CD8-positive, alpha-beta memory T cell (primary cell): ENCODE data around the gene PIGV. TPM values are rescaled to one million over a fixed set of nuclear protein-coding genes. Genes with fewer than 3 reads are reported as not detected.
A peak's percentile ranks its signal among the peaks of the same experiment; 100 is the strongest.

Experiments used
- CTCF ChIA-PET: fragments of 350-600 bp; sonication (Branson Sonifier 250); formaldehyde crosslinking; loops from one replicate; lab custom pipeline; 2021; ENCODE audit warnings: antibody characterized with exemption; lab: Charles Lee
- POLR2A ChIA-PET: fragments of 350-600 bp; sonication (Branson Sonifier 250); formaldehyde crosslinking; loops from one replicate; lab custom pipeline; 2021; ENCODE audit warnings: antibody characterized with exemption; lab: Charles Lee
- DNase-seq, 5 donors: peaks; one replicate each; pipeline versions ENCODE4 v3.0.0 to v3.0.0-alpha.2; 2020 to 2022; ENCODE audit warnings: mixed read lengths in 1 of 5
- H3K27ac ChIP-seq: one replicate; pipeline ENCODE4 v1.7.0; 2013; ENCODE audit warnings: low read depth, mild to moderate bottlenecking, low read length, moderate library complexity
- H3K27me3 ChIP-seq: 2 replicates; pipeline ENCODE4 v1.7.0; 2013; ENCODE audit warnings: low read length, mild to moderate bottlenecking; ENCODE audit not compliant: insufficient read depth, poor library complexity, severe bottlenecking
- H3K36me3 ChIP-seq: 2 replicates; pipeline ENCODE4 v1.7.0; 2013; ENCODE audit warnings: mild to moderate bottlenecking, low read length, moderate library complexity; ENCODE audit not compliant: insufficient read depth
- H3K4me1 ChIP-seq: 2 replicates; pipeline ENCODE4 v1.7.0; 2013; ENCODE audit warnings: mild to moderate bottlenecking, low read length, moderate library complexity; ENCODE audit not compliant: insufficient read depth
- H3K4me3 ChIP-seq: 2 replicates; pipeline ENCODE4 v1.7.0; 2013; ENCODE audit warnings: mild to moderate bottlenecking, low read length
- H3K9me3 ChIP-seq: 2 replicates; pipeline ENCODE4 v1.7.0; 2013; ENCODE audit warnings: mild to moderate bottlenecking, low read length
- H3K27ac Mint-ChIP-seq, 8 donors: one replicate each; pipeline ENCODE4 v1.8.0; 2020 to 2021; ENCODE audit warnings: mixed read lengths in 8 of 8, mild to moderate bottlenecking in 6 of 8, inconsistent platforms in 3 of 8, moderate library complexity in 3 of 8
- H3K27me3 Mint-ChIP-seq, 2 donors: one replicate each; pipeline ENCODE4 v1.8.0; 2020 to 2021; ENCODE audit warnings: mixed read lengths in 2 of 2, mild to moderate bottlenecking in 1 of 2, moderate library complexity in 1 of 2
- H3K36me3 Mint-ChIP-seq, 3 donors: one replicate each; pipeline ENCODE4 v1.8.0; 2020 to 2021; ENCODE audit warnings: mixed read lengths in 3 of 3, inconsistent platforms in 1 of 3, mild to moderate bottlenecking in 1 of 3
- H3K4me1 Mint-ChIP-seq, 3 donors: one replicate each; pipeline ENCODE4 v1.8.0; 2020 to 2021; ENCODE audit warnings: mixed read lengths in 3 of 3, inconsistent platforms in 1 of 3, mild to moderate bottlenecking in 1 of 3
- H3K4me3 Mint-ChIP-seq, 7 donors: one replicate each; pipeline ENCODE4 v1.8.0; 2020 to 2021; ENCODE audit warnings: mixed read lengths in 7 of 7, mild to moderate bottlenecking in 6 of 7, moderate library complexity in 4 of 7, inconsistent platforms in 2 of 7
- H3K9me3 Mint-ChIP-seq, 5 donors: one replicate each; pipeline ENCODE4 v1.8.0; 2020 to 2022; ENCODE audit warnings: mixed read lengths in 5 of 5, mild to moderate bottlenecking in 3 of 5, moderate library complexity in 2 of 5, inconsistent platforms in 1 of 5
- polyA plus RNA-seq: library from polyadenylated mRNA; unstranded; fragments of 300-500 nt; fragmentation: Illumina TruSeq; gene quantifications from one replicate; pipeline ENCODE4 v1.2.3, GENCODE V29; 2021
- total RNA-seq, 2 experiments: library from RNA; stranded (reverse); gene quantifications; one replicate each; pipeline ENCODE4 v1.2.3, GENCODE V29; 2021

PIGV gene
- total RNA-seq (10 to 100 TPM; 23.6 to 24.9 TPM), polyA plus RNA-seq (19.1 TPM)

DNA sequence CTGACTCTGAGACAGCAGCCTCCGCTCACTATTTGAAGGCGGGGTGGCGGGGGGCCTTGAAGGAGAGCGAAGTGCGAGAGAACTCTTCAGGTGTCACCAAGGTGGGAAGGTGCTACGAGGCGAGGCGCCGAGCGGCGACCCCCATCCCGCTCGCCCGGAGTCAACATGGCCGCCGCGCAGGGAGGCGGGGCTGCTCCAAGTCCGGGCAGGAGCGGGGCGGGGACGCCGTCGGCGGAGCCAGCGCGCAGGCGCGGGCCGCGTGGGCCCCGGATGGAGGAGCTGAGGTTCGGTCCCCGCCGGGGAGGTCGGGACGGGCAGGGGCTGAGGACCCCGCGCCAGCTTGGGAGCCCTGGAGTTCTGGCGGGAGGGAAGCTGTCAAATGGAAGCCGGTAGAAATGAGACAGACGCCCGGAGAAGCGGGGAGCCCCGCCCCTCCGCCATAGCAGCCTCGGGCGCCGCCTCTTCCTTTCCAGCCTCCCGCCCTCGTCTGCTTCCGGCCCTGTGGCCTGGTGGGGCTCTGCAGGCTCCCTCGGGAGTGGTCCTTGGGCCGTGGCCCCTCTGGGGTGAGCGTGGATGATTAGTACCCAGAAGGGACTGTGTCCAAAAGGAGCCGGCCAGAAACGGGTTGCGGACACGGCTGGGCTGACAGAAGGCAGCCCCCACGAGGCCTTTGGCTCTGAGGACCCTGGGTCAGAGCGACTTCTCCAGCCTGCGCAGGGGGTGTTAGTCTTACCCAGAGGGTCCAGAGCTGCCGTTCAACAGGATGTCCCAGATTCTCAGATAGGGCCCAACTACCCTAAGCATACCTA lies at the start of gene PIGV:
Gene PIGV, plus strand, starts transcription at position 245 of the 809 bp plus-strand sequence. CDS start 2,866 bp downstream, outside the sequence.
- H3K4me1 ChIP-seq = peaks cover 71% of the 10 kb centered on the region
- Mint-ChIP-seq H3K36me3 (peaks cover 0 to 31% (median 0%) of the 10 kb centered on the region in 3 donors), H3K27ac (peak within 1 kb of the TSS; percentile 100), H3K4me3 (peak within 1 kb of the TSS; percentile 90 to 100 (median 100)), H3K27me3 (peaks cover 0 to 5% of the 10 kb centered on the region in 2 donors), H3K4me1 (peaks cover 73 to 87% (median 81%) of the 10 kb centered on the region in 3 donors), H3K9me3 (peaks cover 0 to 2% (median 0%) of the 10 kb centered on the region in 5 donors)
- ChIA-PET POLR2A (interaction anchor here (0.9 to 6.2 kb wide), 13 partner anchors 12 to 316 kb away, joined by 3 to 86 read pairs (median 6); partner anchors contain the start of genes ARID1A and HMGN2), CTCF (interaction anchor here (0.6 to 6.2 kb wide), 34 partner anchors 8 to 290 kb away, joined by 3 to 203 read pairs (median 6); partner anchors contain the start of gene ARID1A)
- no peaks in the 10 kb centered on the region for H3K36me3 ChIP-seq
- DNase-seq = peak; percentile 82 to 93 (median 89)
- peak within 1 kb of the TSS; percentile 92 for H3K4me3 ChIP-seq
- peak within 1 kb of the TSS; percentile 88 for H3K27ac ChIP-seq
- H3K27me3 ChIP-seq = no peaks in the 10 kb centered on the region
- H3K9me3 ChIP-seq = no peaks in the 10 kb centered on the region

DNA sequence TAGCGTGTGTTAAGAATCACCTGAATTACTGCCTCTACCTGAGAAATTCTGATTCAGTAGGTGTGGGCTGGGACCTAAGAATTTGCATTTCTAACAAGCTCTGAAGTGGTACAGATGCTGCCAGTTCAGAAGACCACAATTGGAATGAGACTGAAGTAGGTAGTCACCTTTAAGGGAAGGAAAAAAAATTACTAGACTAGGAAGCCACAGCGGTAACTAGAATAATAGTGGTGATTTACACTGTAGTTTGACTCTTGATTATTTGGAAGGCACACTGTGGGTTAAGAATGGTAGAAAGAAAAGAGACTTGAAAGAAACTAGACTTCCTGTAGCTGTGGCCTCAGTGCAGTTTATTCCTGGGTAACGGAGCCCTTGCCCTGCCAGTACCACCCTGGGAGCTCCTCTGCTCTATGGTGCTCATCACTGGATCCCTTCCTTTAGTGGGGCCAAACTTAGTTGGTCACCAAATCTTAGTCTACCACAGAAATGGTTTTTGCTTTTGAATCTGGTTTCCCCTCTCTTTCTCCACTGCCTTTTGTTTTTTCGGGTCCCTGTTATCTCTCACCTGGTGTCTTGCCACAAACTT lies 48.3 kb upstream of the PIGV start:
- Mint-ChIP-seq H3K27ac (peak overlapping the region; percentile 62 to 96 (median 90)), H3K4me1 (peaks cover 56 to 67% (median 65%) of the 10 kb centered on the region in 3 donors), H3K36me3 (peaks cover 4 to 62% (median 16%) of the 10 kb centered on the region in 3 donors), H3K9me3 (no peaks in the 10 kb centered on the region), H3K27me3 (peaks cover 0 to 2% of the 10 kb centered on the region in 2 donors), H3K4me3 (peak overlapping the region; percentile 28 to 76 (median 64))
- ChIA-PET POLR2A (interaction anchor here (1.0 to 1.6 kb wide), 2 partner anchors 41 to 47 kb away, joined by 4 to 7 read pairs; no protein-coding TSS in a partner anchor), CTCF (interaction anchor here (1.8 kb wide), 1 partner anchor 42 kb away, joined by 6 read pairs; no protein-coding TSS in a partner anchor)
- H3K27ac ChIP-seq = no peak overlapping the region
- no peaks in the 10 kb centered on the region for H3K27me3 ChIP-seq
- H3K36me3 ChIP-seq = peaks cover 22% of the 10 kb centered on the region
- peak overlapping the region; percentile 16 for H3K4me3 ChIP-seq
- H3K4me1 ChIP-seq = peaks cover 65% of the 10 kb centered on the region
- DNase-seq = peak in 1 of 5 donors; percentile 49
- H3K9me3 ChIP-seq = no peaks in the 10 kb centered on the region

DNA sequence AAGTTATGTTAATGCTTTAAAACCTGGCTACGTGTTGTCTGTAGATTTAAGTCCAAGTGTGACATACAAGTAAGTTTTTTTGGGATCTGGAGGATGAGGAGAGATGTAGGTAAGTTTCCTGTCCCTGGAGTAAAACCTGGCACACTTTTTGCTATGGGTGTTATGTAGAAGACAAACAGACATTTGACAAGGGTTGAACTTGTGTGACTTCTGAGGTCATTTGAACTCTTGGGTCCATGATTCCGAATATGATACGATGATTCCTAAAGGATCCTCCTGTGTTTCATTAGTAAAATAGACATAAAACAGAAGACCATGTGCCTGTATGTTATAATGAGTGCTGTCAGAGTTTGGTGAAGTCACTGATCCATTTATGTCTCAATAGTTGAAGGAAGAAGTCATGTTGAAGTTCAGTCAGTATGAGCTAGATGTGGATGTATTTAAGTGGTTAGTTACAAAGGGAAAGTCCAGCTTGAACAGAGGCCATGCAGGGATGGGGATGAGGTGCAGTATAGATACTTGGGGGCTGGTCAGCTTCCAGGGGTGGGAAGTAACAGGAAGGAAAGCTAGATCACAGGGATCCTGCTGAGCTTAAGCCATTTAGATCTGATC lies 47.6 kb upstream of the PIGV start:
- H3K27me3 Mint-ChIP-seq = peaks cover 0 to 2% of the 10 kb centered on the region in 2 donors
- H3K4me1 Mint-ChIP-seq = peaks cover 58 to 69% (median 67%) of the 10 kb centered on the region in 3 donors
- H3K36me3 Mint-ChIP-seq = peaks cover 4 to 62% (median 16%) of the 10 kb centered on the region in 3 donors
- peak overlapping the region; percentile 16 for H3K4me3 ChIP-seq
- H3K9me3 Mint-ChIP-seq = no peaks in the 10 kb centered on the region
- CTCF ChIA-PET = interaction anchor here (1.8 kb wide), 1 partner anchor 43 kb away, joined by 6 read pairs; no protein-coding TSS in a partner anchor
- H3K9me3 ChIP-seq = no peaks in the 10 kb centered on the region
- no peak for DNase-seq
- peaks cover 68% of the 10 kb centered on the region for H3K4me1 ChIP-seq
- peak overlapping the region; percentile 51 to 96 (median 82) for H3K27ac Mint-ChIP-seq
- H3K36me3 ChIP-seq = peaks cover 22% of the 10 kb centered on the region
- POLR2A ChIA-PET = interaction anchor here (1.0 to 1.6 kb wide), 2 partner anchors 42 to 48 kb away, joined by 4 to 7 read pairs; no protein-coding TSS in a partner anchor
- H3K27ac ChIP-seq = no peak overlapping the region
- no peaks in the 10 kb centered on the region for H3K27me3 ChIP-seq
- peak overlapping the region in 3 of 7 donors; percentile 0 to 73 (median 29) for H3K4me3 Mint-ChIP-seq

DNA sequence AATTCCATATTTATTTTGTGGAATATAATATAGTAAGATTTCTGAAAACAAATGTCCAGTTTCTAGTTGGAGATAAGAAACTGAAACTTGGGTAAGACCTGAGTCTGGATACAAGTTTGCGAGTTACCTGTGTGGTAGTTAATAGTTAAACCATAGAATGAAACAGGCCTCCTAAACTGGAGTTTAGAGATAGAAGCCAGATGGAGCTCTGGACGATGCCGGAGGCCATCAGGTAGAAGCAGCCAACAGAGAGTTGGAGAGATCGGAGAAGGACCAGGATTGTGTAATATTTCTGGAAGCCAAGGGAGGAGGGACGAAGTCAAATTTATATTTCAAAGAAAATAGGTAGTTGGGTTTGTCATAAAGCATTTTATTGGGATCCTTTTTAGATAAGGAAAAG lies 46.8 kb upstream of the PIGV start:
- ChIA-PET CTCF (interaction anchor here (1.6 to 2.0 kb wide), 2 partner anchors 48 to 49 kb away, joined by 7 to 8 read pairs; no protein-coding TSS in a partner anchor), POLR2A (interaction anchor here (5.0 kb wide), 1 partner anchor 44 kb away, joined by 23 read pairs; the partner anchor contains the start of gene ARID1A)
- no peaks in the 10 kb centered on the region for H3K27me3 ChIP-seq
- Mint-ChIP-seq H3K4me3 (no peak overlapping the region), H3K4me1 (peaks cover 60 to 70% (median 68%) of the 10 kb centered on the region in 3 donors), H3K27ac (peak overlapping the region in 7 of 8 donors; percentile 39 to 96 (median 79)), H3K9me3 (no peaks in the 10 kb centered on the region), H3K36me3 (peaks cover 0 to 60% (median 14%) of the 10 kb centered on the region in 3 donors), H3K27me3 (peaks cover 0 to 2% of the 10 kb centered on the region in 2 donors)
- DNase-seq = no peak
- no peak overlapping the region for H3K4me3 ChIP-seq
- peaks cover 76% of the 10 kb centered on the region for H3K4me1 ChIP-seq
- no peaks in the 10 kb centered on the region for H3K9me3 ChIP-seq
- no peak overlapping the region for H3K27ac ChIP-seq
- peaks cover 15% of the 10 kb centered on the region for H3K36me3 ChIP-seq

DNA sequence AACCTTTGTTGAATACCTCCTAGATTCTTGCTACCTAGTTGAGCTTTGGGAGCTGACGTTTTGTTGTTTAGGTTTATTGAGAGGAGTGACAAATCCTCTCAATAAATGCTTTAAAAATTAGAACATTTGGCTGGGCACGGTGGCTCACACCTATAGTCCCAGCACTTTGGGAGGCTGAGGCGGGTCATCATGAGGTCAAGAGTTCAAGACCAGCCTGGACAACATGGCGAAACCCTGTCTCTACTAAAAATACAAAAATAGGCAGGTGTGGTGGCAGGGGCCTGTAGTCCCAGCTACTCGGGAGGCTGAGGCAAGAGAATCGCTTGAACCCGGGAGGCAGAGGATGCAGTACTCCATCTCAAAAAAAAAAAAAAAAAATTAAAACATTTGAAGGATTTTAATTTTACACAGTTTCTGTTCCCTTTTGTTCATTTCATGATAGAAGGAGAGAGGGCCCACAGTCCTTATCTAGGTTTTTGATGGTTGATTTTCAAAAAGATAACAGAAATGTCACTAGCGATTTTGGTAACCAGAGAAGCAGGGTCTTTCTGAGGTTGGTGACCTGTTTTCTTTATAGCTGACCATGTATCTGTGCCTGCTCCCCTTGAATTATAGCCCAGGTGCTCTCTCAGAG lies 44.2 kb upstream of the PIGV start:
- ChIA-PET POLR2A (interaction anchor here (0.6 to 5.0 kb wide), 6 partner anchors 19 to 169 kb away, joined by 3 to 23 read pairs (median 4); partner anchors contain the start of genes ARID1A and PIGV), CTCF (interaction anchor here (0.7 to 2.2 kb wide), 9 partner anchors 11 to 202 kb away, joined by 3 to 13 read pairs (median 3); partner anchors contain the start of gene PIGV)
- Mint-ChIP-seq H3K9me3 (no peaks in the 10 kb centered on the region), H3K27ac (peak overlapping the region; percentile 73 to 98 (median 92)), H3K27me3 (peaks cover 0 to 2% of the 10 kb centered on the region in 2 donors), H3K4me3 (peak overlapping the region; percentile 8 to 84 (median 59)), H3K36me3 (peaks cover 3 to 65% (median 14%) of the 10 kb centered on the region in 3 donors), H3K4me1 (peaks cover 78 to 93% (median 88%) of the 10 kb centered on the region in 3 donors)
- H3K9me3 ChIP-seq = no peaks in the 10 kb centered on the region
- peaks cover 11% of the 10 kb centered on the region for H3K36me3 ChIP-seq
- peaks cover 91% of the 10 kb centered on the region for H3K4me1 ChIP-seq
- H3K27me3 ChIP-seq = no peaks in the 10 kb centered on the region
- DNase-seq = no peak
- peak overlapping the region; percentile 36 for H3K4me3 ChIP-seq
- no peak overlapping the region for H3K27ac ChIP-seq

DNA sequence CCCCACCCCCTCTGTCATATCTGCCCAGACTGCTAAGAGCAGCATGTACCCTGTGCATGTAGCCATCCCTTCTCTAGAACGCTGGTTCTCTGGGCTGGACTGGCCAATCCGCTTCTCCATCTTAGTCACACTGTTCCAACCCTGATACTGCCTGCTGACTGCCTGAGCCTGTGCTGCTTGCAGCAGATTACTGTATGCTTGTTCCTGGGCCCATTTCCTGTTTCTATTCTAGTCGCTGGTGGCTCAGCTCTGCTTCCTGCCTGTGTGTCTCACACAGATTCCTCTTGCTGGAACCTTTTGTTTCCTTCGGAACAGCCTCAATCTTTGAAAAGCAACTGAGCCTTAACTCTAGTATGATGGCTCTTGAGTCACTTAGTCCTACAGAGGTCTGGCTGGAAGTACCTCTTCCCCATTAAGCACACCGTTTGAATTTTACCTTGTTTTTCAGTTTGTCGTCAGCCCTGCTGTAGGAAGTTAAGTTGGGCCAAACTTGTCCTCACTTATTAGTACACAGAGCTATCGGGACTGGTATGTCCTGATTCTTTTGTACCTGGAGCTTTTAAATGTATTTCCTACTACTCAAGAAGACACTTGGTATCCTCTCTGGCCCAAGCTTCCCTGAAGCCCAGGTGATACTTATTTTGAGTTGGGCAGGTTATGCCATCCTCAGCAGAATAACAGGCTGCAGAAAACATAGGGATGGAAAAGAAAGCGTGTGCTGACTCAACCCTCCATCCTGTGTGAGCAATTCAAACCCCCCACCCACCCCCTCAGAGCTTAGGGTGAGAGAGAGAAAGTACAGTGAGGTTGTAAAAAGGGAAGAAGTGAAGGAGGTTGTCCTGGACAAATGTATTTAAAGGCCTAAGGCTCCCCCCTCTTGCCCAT lies 43.4 kb upstream of the PIGV start:
- Histone ChIP-seq H3K9me3 (no peaks in the 10 kb centered on the region), H3K27me3 (no peaks in the 10 kb centered on the region), H3K27ac (peak overlapping the region; percentile 41), H3K4me3 (peak overlapping the region; percentile 37), H3K36me3 (peaks cover 11% of the 10 kb centered on the region), H3K4me1 (peaks cover 86% of the 10 kb centered on the region)
- H3K4me3 Mint-ChIP-seq = peak overlapping the region; percentile 8 to 84 (median 59)
- H3K27me3 Mint-ChIP-seq = peaks cover 0 to 2% of the 10 kb centered on the region in 2 donors
- no peaks in the 10 kb centered on the region for H3K9me3 Mint-ChIP-seq
- H3K36me3 Mint-ChIP-seq = peaks cover 3 to 67% (median 17%) of the 10 kb centered on the region in 3 donors
- ChIA-PET CTCF (interaction anchor here (0.7 to 2.2 kb wide), 12 partner anchors 16 to 301 kb away, joined by 3 to 13 read pairs (median 4); partner anchors contain the start of gene PIGV), POLR2A (interaction anchor here (0.6 to 5.0 kb wide), 8 partner anchors 15 to 52 kb away, joined by 3 to 23 read pairs (median 4); partner anchors contain the start of genes ARID1A and PIGV)
- peak overlapping the region; percentile 73 to 98 (median 92) for H3K27ac Mint-ChIP-seq
- DNase-seq = peak; percentile 56 to 87 (median 81)
- peaks cover 79 to 93% (median 87%) of the 10 kb centered on the region in 3 donors for H3K4me1 Mint-ChIP-seq
